Activated CD4-positive, alpha-beta T cell treated with anti-CD3 and anti-CD28 coated beads, Interleukin-2, amount 10 ng/mL, durations not matched to agents 24 days and 14 days (primary cell): ENCODE measurements around the gene STK11IP. TPM values are rescaled to one million over a fixed set of nuclear protein-coding genes. Genes with fewer than 3 reads are reported as not detected.

Experiments
- DNase-seq: peaks from one replicate; pipeline ENCODE4 v3.0.0; 2022
- H3K27ac Mint-ChIP-seq: one replicate; pipeline ENCODE4 v1.8.0; 2022; ENCODE audit warnings: mild to moderate bottlenecking, mixed read lengths
- H3K27me3 Mint-ChIP-seq: one replicate; pipeline ENCODE4 v1.8.0; 2022; ENCODE audit warnings: mixed read lengths
- H3K36me3 Mint-ChIP-seq: one replicate; pipeline ENCODE4 v1.8.0; 2022; ENCODE audit warnings: low read depth, mild to moderate bottlenecking, mixed read lengths
- H3K4me1 Mint-ChIP-seq: one replicate; pipeline ENCODE4 v1.8.0; 2021; ENCODE audit warnings: mixed read lengths
- H3K4me3 Mint-ChIP-seq: one replicate; pipeline ENCODE4 v1.8.0; 2022; ENCODE audit warnings: mild to moderate bottlenecking, moderate library complexity, mixed read lengths
- H3K9me3 Mint-ChIP-seq: one replicate; pipeline ENCODE4 v1.8.0; 2021; ENCODE audit warnings: mixed read lengths
- intact Hi-C: fragments of 100-400 bp; cut with micrococcal nuclease; formaldehyde crosslinking; loops from one replicate; pipeline ENCODE4 v1.15.1; 2023
- total RNA-seq: library from RNA; stranded (reverse); gene quantifications from 2 replicates; pipeline ENCODE4 v1.2.3, GENCODE V29; 2022

Gene STK11IP
- total RNA-seq, 1 donor from 2014 or later = 35.0 TPM

DNA sequence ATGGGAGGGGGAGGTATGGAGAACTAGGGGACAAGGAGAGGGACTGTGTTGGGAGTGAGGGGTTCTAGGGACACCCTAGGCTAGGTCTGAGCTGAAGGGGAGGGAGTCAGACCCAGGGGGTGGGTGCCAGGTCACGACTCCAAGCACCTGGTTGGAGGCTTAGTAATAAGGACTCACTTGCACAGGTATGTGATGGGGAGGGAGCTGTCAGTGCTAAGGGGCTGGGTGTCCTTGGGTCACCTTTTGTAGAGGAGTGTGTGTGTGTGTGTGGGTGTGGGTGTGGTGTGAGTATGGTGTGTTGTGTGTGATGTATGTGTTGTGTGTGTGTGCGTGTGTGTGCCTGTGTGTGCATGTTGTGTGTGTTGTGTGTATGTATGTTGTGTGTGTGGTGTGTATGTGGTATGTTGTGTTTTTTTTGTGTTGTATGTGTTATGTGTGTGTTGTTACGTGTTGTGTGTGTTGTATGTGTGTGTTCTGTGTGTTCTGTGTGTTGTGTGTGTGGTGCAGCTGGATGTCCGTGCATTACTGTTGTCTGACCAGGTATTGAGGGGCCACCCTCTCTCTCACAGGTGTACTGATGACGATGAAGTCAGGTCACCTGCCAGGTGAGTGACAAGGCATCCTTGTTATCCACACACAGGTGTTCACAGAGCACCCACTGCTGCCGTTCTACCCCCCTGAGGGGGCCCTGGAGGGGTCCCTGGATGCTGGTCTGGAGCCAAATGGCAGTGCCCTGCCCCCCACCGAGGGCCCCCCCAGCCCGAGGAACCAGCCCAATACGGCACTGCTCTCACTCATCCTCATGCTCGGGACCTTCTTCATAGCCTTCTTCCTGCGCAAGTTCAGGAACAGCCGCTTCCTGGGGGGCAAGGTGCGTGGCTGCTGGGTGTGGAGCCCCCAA is 39.5 kb downstream of the STK11IP start:
- intact Hi-C loops = no loop called here
- Mint-ChIP-seq H3K4me1 (no peaks in the 10 kb centered on the region), H3K36me3 (no peaks in the 10 kb centered on the region), H3K27ac (no peak overlapping the region), H3K27me3 (no peaks in the 10 kb centered on the region), H3K4me3 (no peak overlapping the region), H3K9me3 (no peaks in the 10 kb centered on the region)
- no peak for DNase-seq

DNA sequence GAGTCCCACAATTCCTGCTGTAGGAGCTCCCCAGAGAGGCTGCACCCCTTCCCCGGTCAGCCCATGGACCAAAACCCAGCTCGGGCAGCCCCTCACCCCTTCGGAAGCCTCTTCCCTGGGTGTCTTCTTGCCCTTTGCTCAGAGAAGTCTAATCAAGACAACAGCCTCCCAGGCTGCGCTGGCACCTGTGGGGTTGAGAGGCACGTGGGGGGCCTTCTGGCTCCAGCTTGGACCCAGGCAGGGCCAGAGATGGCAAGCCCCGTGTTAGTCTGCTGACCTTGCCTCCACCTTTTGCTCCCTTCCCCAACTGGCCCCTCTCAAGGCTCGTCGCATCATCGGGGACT is 40.2 kb downstream of the STK11IP start:
- no peak overlapping the region for H3K4me3 Mint-ChIP-seq
- intact Hi-C loops = no loop called here
- H3K36me3 Mint-ChIP-seq = no peaks in the 10 kb centered on the region
- no peaks in the 10 kb centered on the region for H3K4me1 Mint-ChIP-seq
- DNase-seq = no peak
- H3K9me3 Mint-ChIP-seq = no peaks in the 10 kb centered on the region
- H3K27ac Mint-ChIP-seq = no peak overlapping the region
- no peaks in the 10 kb centered on the region for H3K27me3 Mint-ChIP-seq

DNA sequence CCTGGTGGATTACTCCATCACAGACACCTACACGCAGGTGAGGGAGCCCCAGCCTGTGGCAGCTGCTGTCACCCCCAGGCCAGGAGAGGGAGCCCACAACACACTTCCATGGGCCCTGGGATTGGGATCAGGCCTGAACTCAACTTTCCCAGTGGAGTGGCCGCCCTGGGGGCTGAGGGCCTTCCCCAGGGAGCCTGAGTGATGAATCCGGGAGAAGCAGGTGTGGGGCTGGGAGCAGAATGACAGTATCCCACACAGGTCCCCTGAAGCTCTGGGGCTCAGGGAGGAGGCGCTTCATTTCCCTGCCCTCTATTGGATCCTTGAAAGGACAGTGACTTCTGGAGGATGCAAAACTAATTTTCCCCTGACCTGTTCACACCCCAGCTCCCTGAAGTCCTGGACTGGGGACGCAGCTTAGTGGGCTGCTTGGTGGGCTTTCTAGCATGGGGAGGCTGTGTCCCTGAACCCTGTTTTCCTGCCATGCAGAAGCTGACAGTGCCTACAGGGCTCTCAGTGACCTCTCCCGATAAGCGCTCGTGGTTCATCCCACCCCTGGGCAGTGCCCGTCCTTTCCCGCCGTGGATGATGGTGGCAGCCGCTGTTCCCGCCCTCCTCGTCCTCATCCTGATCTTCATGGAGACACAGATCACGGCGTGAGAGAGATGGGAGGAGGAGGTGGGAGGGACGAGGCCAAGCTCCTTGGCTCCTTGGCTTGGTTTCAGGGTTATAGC is 40.7 kb downstream of the STK11IP start:
- H3K27me3 Mint-ChIP-seq = no peaks in the 10 kb centered on the region
- no peaks in the 10 kb centered on the region for H3K36me3 Mint-ChIP-seq
- H3K27ac Mint-ChIP-seq = no peak overlapping the region
- intact Hi-C loops = no loop called here
- H3K9me3 Mint-ChIP-seq = no peaks in the 10 kb centered on the region
- no peak overlapping the region for H3K4me3 Mint-ChIP-seq
- H3K4me1 Mint-ChIP-seq = no peaks in the 10 kb centered on the region
- no peak for DNase-seq

DNA sequence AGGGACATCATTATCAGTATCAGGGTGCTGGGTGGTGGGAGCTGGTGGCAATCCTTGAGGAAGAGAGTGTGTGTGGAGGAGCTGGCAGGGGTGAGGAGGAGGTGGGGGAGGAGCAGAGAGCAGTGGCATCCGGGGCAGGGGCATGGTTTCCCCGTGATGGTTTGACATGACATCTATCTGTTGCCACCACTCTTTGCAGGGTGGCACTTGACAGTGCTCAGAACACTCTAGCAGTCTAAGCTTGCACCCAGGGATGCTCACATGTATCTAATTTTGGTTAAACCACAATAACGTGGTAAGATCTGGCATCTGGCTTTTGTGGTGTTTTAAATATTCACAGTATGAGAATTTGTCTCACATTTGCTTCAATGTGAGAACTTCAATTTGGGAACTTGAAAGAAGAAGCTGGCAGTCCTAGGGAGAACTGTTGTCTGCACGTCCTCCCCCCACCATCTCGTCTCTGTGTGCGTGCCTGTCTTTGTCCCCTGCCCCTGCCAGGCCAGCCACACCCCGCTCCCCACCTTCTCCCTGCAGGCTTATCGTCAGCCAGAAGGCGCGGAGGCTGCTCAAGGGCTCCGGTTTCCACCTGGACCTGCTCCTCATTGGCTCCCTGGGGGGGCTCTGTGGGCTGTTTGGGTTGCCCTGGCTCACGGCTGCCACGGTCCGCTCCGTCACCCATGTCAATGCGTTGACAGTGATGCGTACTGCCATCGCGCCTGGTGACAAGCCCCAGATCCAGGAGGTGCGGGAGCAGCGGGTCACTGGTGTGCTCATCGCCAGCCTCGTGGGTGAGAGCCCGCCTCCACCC is 41.5 kb downstream of the STK11IP start:
- Mint-ChIP-seq H3K4me1 (no peaks in the 10 kb centered on the region), H3K36me3 (no peaks in the 10 kb centered on the region)
- DNase-seq = no peak

DNA sequence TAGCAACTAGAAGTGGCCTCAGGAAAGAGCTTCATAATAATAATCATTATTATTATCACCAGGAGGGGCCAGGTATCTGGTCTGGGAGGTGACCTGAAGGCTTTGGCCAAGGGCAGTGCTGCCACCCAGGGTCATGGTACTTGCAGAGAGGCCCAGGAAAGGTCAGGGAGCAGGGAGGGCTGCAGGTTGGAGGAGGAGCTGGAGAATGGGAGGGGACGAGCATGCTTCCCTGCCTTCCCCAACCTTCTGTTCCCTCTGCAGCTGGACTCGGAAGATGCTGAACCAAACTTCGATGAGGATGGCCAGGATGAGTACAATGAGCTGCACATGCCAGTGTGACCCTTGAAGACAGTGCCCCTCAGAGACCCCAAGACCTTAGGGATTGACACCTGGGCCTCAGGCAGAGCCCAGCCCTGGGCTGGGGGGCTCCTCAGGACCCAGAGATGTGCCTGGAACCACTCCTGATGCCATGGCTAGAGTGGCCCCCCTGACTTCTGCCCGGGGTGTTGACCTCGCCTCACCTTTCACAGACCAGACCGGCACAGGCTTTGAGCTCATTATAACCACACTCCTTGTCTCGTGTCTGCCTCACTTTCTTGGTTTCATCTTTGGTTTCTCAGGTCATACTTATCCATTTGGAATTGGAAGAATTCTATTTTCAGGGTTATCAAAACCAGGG is 43.9 kb downstream of the STK11IP start:
- no peak for DNase-seq
- Mint-ChIP-seq H3K27ac (no peak overlapping the region), H3K4me3 (no peak overlapping the region), H3K27me3 (no peaks in the 10 kb centered on the region), H3K4me1 (no peaks in the 10 kb centered on the region), H3K9me3 (no peaks in the 10 kb centered on the region), H3K36me3 (no peaks in the 10 kb centered on the region)
- intact Hi-C loops = loop anchor here (1.0 to 5.0 kb wide), 2 partner anchors 44 to 100 kb away; partner anchors contain the start of gene STK11IP

More for the DNA sequence above, 41.5 kb downstream of the STK11IP start:
- Mint-ChIP-seq H3K9me3 (no peaks in the 10 kb centered on the region), H3K4me3 (no peak overlapping the region), H3K27ac (no peak overlapping the region), H3K27me3 (no peaks in the 10 kb centered on the region)
- intact Hi-C loops = no loop called here

DNA sequence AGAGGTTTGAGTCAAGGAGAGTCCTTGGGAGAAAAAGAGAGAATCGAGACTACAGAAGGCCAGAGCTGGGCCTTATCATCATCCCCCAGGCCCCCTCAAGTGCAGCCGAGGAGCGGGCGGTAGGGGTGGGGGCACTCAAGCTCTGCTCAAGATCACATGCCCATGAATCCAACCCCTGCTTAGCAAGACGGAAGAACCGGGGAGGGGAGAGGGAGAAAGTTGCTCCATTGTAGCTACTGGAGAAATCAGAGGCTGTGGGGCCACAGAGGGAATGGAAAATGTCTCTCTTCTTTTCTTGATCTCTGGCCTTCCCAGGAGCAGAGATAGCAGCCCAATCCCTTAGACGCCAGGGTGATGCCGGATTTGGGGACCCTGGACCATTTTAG is 44.4 kb downstream of the STK11IP start:
- intact Hi-C loops = loop anchor here (1.0 to 5.0 kb wide), 2 partner anchors 45 to 101 kb away; partner anchors contain the start of gene STK11IP
- H3K27me3 Mint-ChIP-seq = no peaks in the 10 kb centered on the region
- no peak overlapping the region for H3K4me3 Mint-ChIP-seq
- no peaks in the 10 kb centered on the region for H3K4me1 Mint-ChIP-seq
- no peaks in the 10 kb centered on the region for H3K36me3 Mint-ChIP-seq
- no peak overlapping the region for H3K27ac Mint-ChIP-seq
- no peaks in the 10 kb centered on the region for H3K9me3 Mint-ChIP-seq
- no peak for DNase-seq

DNA sequence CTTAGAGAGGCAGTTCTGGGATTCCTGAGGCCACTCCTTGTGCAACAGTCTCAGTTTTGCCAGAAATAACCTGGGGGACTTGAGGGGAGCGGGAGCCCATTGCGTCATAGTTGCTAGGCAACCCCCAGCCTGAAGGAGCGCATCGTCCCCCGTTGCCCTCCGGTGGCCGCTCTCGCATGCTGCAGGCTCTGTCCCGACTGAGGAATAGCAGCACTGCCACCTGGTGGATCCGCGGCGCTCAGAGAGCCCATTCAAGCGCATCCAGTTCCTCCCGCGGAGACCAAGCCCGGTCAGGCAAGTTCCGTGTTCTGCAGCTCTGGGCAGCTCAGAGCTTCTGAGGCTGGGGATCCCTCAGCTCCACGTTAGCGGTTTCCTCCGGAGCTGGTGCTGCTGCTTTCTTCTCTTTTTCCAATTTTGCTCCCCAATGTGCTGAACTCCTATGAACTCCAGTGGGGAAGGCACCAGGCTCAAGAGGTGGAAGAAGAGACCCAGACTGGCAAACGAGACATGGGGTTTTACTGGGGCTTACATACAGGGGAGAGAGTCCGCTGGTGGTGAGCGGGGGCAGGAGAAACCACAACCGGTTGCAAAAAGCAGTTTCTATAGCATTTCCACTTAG is 44.9 kb downstream of the STK11IP start:
- intact Hi-C loops = loop anchor here (1.0 to 5.0 kb wide), 2 partner anchors 45 to 101 kb away; partner anchors contain the start of gene STK11IP
- Mint-ChIP-seq H3K36me3 (no peaks in the 10 kb centered on the region), H3K4me1 (no peaks in the 10 kb centered on the region), H3K4me3 (no peak overlapping the region), H3K27ac (no peak overlapping the region), H3K27me3 (no peaks in the 10 kb centered on the region), H3K9me3 (no peaks in the 10 kb centered on the region)
- DNase-seq = peak; percentile 97

DNA sequence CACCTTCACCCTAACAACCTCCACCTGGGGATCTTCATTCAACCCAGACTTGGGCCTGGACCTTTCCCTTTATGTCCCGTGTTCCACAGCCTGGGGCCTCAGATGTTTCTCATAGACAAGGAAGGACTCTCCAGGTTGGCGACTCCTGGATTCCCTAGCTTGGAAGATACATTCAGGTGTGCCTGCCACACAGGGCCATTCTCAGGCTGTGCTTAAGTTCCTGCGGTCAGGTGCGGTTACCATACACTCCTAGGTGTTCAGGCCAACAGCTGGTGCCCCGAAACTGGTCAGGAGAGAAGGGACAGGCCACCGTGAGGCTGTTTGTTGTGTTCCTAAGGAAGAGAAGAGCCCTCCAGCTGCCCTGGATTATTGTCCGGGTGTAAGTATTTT is 45.4 kb downstream of the STK11IP start:
- no peak for DNase-seq
- H3K4me3 Mint-ChIP-seq = no peak overlapping the region
- no peaks in the 10 kb centered on the region for H3K9me3 Mint-ChIP-seq
- no peaks in the 10 kb centered on the region for H3K36me3 Mint-ChIP-seq
- H3K27me3 Mint-ChIP-seq = peaks cover under 1% of the 10 kb centered on the region
- H3K4me1 Mint-ChIP-seq = no peaks in the 10 kb centered on the region
- intact Hi-C loops = loop anchor here (5.0 kb wide), 1 partner anchor 46 kb away; the partner anchor contains the start of gene STK11IP
- no peak overlapping the region for H3K27ac Mint-ChIP-seq

DNA sequence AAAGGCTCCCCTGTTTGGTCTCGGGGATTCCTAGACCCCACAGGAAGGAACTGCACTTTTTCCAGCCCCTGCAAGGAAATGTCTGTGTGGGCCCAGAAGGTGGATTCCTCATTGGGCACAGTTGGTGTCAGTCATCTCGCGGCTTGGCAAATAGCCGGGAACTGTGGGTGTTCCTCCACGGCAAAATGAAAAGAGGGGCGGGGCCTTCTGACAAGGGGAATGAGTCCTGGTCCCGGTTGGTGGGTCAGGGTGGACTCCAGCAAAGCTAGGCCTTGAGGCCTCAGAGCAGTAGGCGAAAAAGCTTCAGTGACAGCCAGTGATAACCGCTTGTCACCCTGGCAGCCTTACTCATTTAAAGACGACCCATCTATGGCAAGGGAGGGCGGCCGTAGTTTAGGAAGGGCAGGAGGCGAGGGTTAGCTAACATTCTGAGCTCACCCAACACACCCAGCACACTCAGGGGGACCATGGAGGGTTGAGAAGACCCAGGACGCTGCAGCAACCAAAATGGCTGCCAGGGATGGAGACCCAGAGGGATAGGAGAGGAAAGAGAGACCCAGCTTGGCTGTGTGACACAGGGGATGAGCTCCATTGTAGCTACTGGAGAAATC is 46.2 kb downstream of the STK11IP start:
- no peak for DNase-seq
- intact Hi-C loops = loop anchor here (5.0 kb wide), 1 partner anchor 47 kb away; the partner anchor contains the start of gene STK11IP
- Mint-ChIP-seq H3K27ac (no peak overlapping the region), H3K4me3 (no peak overlapping the region), H3K4me1 (no peaks in the 10 kb centered on the region), H3K27me3 (peaks cover 5% of the 10 kb centered on the region), H3K9me3 (no peaks in the 10 kb centered on the region), H3K36me3 (no peaks in the 10 kb centered on the region)

DNA sequence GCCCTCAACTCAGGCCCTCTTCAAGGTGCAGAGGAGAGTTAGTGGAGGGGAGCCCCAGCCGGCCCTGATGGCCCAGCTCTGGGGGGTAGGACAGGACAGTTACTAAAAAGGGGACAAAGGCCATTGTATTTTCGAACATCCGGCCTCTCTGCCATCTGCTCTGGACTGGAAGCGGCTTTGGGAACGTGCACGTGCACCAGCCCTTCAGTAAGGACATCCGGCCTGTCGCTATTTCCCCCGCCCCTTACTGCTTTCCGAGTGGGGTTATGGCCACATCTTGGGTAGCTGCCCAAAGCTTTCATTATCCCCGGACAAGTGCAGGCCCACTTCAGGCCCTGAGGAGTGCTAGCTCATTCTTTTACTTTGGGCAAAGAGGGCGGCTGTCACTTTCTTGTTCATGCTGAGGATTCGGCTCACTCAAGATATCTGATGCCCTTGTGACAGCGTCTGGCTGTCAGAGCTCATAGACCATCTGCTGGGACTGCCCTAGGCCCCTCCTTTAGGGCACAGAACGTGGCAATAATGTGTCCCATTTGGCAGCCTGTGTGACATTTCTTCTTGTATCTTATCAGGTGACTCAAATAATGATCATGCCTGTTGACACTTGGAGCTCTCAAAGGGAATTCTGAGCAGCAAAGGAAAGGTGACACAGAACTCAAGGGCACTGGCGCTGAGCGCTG is 47.3 kb downstream of the STK11IP start:
- Mint-ChIP-seq H3K27ac (no peak overlapping the region), H3K9me3 (no peaks in the 10 kb centered on the region), H3K27me3 (peaks cover 7% of the 10 kb centered on the region), H3K4me1 (no peaks in the 10 kb centered on the region), H3K36me3 (no peaks in the 10 kb centered on the region), H3K4me3 (no peak overlapping the region)
- no peak for DNase-seq
- intact Hi-C loops = loop anchor here (5.0 kb wide), 1 partner anchor 48 kb away; the partner anchor contains the start of gene STK11IP

DNA sequence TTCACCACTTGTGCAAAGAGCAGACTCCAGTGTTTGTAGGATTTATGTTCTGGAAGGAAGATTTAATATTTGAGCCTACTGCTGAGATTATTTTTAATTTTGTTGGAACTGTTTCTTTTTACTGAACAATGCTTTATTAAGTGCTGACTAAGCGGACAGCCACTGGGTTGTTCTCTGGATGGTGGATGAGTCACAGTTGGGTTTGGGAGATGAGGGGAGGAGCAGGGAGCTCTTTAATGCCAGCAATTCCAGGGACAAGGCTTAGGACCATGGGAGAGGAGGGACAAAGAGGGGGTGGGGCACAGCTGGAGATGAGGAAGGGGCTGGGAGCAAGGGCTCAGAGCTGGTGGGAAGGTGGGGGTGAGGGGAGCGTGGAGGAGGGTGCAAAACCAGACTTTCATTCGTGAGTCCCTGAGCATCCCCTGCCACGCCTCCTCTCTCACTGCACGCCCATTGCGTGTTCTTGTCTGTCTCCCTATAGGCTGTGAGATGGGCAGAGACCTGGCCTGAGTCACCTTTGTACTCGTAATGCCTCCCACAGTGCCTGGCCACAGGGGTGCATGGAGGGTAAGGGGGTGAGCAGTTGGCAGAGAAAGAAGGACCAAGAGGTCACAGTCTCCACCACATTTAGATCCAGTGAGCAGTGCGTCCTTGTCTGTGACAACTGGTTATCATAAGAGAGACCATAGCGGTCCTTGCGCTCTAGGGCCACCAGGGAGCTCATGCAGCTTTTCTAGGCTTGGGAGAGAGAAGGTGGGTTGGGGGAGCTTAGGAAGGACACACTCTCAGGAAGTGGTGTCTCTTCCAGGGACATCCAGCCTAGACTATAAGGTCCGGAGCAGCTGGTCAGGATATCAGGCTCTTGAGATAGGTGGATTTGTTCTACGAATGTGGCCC is 48.2 kb downstream of the STK11IP start:
- Mint-ChIP-seq H3K4me1 (no peaks in the 10 kb centered on the region), H3K9me3 (no peaks in the 10 kb centered on the region), H3K36me3 (no peaks in the 10 kb centered on the region), H3K27me3 (peaks cover 11% of the 10 kb centered on the region), H3K4me3 (no peak overlapping the region), H3K27ac (no peak overlapping the region)
- no peak for DNase-seq
- intact Hi-C loops = no loop called here
